ENCODE results near the gene PLEKHA5. TPM values are rescaled to one million over a fixed set of nuclear protein-coding genes. Genes with fewer than 3 reads are reported as not detected.
"Not testable (repeated sequence)": the region's sequence is repeated elsewhere in the genome, so short reads cannot be mapped to it uniquely, and the experiment has no call there.

PLEKHA5 gene
- polyA plus RNA-seq, 10 donors, result 13.8 to 33.6 (median 16.7) TPM

DNA sequence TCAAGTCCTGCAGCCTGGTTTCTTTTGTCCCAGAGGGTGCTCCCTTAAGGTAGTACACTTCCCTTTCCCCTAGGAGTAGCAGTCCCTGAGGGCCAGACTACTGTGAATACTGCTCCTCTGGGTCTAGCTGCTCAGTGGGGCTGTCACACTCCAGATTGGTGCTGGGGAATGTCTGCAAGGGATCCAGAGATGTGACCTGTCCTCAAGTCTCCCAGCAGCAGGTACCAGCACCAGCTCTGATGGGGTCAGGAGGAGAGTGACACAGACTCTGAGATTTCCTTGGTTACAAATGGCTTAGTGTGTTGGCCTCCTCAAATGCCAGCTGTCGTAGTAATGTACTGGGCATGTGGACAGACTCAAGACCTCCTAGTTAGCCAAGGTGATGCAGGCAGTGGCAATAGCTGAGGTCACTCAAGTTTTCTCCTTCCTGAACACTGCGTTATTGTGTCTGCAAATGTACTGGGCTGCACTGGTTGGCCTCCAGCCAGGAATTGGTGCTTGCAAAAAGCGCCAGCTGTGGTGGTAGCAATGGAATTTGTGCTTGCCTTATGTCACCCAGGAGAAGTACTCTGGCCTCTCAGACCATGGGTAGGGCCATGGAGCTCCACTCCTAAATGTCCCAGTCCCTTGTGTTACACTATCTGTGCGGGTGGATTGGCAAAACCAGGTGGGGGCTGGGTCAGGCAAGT lies 273.4 kb downstream of the PLEKHA5 start:
- peak in 1 of 3 donors; percentile 73 for DNase-seq

DNA sequence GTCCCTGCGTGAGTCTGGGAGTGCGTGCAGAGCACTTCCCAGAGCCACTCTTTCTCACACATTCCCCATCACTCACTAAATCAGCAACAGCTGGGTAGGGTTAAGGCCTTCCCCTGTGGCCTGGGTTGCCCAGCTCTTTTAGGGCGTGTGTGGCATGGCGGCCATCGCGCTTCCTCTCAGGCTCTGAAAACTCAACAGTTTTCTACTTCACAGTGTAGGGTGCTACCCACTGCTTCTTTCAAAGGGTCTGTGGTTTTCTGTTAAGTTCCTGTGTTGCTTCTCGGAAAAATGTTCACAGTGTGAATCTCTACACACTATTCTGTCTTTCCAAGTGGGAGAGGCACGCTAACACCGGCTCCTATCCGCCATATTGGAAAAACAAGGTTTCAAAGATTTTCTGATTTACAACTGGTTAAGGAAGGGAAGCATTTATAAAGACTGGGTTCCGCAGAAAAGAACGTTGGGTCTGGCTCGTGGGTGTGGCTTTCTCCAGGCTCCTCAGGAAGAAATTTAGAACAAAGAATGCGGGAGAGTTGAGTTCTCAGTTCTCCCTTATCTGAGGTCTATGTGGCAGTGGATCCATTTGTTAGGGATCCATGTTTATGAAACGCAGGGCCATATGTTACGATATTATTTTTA lies 274.8 kb downstream of the PLEKHA5 start:
- no peak for DNase-seq

DNA sequence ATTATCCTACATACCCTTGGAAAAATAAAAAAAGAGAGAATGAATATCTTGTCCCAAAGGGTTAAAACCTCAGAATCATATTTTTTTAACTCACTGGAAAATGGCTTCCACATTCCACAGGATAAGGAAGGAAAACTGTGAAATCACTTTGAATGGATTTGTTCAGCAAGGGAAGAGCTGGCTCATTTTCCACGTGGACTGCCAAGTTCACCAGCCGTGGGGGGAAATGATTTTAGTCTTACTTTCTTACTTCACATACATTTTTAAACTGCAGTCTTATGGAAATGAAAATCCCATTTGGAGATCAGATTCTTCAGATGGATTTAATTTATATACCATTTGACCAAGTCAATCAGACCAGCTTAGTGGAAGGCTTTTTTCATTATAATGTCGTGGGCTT lies 279.8 kb downstream of the PLEKHA5 start:
- DNase-seq, result peak; percentile 56 to 91 (median 84)

GRCh38 chr12:19410211-19410610 lies 280.7 kb downstream of the PLEKHA5 start:
- peak in 1 of 3 donors; percentile 62 for DNase-seq

DNA sequence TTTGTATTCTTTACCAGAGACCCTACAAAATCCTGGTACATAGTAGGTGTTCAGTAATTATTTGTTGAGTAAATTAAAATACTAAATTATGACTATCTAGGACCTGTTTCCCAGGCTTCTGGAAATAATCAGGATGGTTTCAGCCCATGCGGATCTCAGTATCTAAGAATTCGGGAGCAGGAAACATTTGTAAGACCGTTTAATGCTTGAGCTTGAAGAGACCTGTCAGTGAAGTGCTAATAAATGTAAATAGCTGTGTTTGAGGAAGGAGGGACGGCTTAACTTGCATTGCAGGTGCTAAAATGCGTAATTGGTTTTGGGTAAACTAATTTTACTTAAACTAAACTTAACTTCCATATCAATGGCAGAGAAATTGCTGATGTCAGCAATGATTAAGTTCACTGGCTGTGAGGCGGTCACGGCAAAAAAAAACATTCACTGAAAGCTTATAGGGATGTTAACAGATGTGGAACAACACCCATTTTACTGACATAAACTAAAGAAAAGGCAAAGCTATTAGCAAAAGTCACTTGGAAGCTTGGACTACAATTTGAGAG lies 281.2 kb downstream of the PLEKHA5 start:
- peak in 1 of 3 donors; percentile 56 for DNase-seq

DNA sequence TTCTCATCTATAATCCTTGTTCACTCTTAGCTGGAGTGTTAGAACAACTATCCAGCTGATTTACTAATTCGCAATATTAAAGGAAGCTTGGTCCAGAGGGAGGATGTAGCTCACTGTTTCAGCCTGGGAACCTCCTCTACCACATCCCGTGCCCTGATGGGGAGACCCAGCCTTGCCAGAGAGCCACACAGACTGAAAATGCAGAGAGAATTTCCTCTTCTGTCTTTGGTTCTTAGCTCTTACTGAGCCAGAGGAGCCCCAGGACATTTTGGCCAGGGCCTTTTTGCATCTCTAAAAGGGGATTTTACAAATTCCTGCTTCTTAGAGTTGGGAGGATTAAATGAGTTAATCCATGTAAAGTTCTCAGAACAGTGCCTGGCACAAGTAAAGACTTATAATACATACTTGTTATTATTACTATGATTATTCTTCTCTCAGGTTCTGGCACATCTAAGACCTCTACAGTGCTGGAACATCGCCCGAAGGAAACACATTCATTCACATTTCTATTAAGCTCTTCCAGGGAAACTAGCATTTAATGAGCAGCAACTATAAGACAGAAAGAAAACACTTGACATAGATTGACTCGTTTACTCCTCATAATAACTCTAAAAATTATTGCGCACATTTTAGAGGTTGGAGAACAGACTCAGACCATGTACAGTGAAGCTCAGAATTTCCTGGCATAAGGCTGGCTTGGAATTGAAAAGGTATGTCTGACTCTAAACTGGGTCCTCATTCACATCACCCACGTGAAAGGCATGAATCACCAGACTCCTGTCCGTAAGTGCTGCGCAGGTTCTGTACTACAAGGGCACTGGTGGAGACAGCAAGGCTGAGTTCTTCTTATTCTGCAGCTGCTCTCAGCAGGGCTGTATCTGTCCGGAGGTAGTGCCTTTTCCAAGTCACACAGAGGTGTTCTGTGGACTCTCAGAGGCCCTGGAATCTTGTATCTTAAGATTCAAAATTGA lies 282.0 kb downstream of the PLEKHA5 start:
- peak in 1 of 3 donors; percentile 58 for DNase-seq

DNA sequence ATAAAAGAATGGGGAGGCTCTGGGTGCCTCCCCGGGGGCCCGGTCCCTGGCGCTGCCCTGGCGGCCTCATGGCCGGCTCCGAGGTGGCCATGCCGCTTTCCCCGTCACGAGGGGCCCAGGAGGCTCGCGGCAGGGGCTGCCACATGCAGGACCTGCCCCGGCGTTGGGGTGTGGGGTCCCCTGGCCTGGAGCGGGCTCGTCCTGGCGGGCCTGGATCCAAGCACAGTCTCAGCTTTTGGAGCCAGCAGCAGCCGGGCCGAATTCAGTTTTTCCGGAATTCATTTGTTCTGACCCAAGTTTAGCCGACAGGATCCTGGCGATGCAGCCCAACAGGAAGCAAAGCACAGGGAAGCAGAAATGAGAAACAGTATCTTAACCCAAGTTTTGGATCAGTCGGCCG lies 283.3 kb downstream of the PLEKHA5 start:
- DNase-seq, result peak in 1 of 3 donors; percentile 64

DNA sequence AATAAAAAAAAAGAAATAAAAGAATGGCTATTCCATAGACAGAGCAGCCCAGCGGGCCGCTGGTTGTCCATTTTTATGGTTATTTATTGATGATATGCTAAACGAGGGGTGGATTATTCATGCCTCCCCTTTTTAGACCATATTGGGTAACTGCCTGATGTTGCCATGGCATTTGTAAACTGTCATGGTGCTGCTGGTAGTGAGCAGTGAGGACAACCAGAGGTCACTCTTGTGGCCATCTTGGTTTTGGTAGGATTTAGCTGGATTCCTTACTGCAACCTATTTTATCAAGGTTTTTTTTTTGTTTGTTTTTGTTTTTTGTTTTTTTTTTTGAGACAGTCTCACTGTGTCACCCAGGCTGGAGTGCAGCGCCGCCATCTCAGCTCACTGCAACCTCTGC lies 284.0 kb downstream of the PLEKHA5 start:
- DNase-seq, result not testable (repeated sequence)

GRCh38 chr12:19415563-19415962 lies 286.0 kb downstream of the PLEKHA5 start:
- DNase-seq, result no peak

- no peak for DNase-seq
Measured at GRCh38 chr12:19419086-19419485, 289.6 kb downstream of the PLEKHA5 start.

GRCh38 chr12:19421503-19422282 lies 292.2 kb downstream of the PLEKHA5 start:
- no peak for DNase-seq

- peak in 1 of 3 donors; percentile 50 for DNase-seq
Measured at GRCh38 chr12:19423166-19423930, 293.8 kb downstream of the PLEKHA5 start.
